Islet precursor cell (in vitro differentiated cells): ENCODE measurements around the gene OGA.
"Not testable (repeated sequence)": the region's sequence is repeated elsewhere in the genome, so short reads cannot be mapped to it uniquely, and the experiment has no call there.

ENCODE experiments used
- DNase-seq: peaks from one replicate; pipeline ENCODE4 v3.0.0-alpha.2; 2018

Gene OGA

DNA sequence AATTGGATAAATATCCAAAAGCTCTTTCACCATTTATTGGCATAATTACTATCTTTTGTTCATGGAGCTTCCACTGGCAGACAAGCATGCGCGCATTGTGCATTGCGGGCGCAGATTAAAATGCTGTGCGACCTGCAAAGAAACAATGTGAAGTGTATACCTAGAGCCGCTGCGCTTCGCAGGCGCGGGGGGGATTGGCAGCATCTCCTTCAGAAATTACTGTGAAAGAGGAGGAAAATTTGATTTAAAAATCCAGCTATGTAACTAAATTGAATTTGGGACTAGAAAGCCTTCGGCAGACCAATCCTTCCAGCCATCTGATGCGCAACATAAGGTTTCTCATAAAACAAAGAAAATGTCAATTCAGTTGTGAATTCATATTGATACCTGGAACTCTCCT lies 24.7 kb downstream of the OGA start:
- DNase-seq = no peak

DNA sequence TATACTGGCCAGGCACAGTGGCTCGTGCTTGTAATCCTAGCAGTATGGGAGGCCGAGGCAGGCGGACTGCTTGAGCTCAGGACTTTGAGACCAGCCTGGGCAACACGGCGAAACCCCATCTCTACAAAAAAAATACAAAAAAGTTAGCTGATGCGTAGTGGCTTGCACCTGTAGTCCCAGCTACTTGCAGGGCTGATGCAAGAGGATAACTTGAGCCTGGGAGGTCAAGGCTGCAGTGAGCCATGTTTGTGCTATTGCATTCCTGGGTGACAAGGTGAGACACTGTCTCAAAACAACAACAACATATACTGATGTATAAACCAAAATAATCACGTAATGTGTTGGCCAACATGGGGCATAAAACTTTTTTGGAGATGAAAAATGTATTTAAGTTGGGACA lies 28.6 kb downstream of the OGA start:
- DNase-seq = no peak

DNA sequence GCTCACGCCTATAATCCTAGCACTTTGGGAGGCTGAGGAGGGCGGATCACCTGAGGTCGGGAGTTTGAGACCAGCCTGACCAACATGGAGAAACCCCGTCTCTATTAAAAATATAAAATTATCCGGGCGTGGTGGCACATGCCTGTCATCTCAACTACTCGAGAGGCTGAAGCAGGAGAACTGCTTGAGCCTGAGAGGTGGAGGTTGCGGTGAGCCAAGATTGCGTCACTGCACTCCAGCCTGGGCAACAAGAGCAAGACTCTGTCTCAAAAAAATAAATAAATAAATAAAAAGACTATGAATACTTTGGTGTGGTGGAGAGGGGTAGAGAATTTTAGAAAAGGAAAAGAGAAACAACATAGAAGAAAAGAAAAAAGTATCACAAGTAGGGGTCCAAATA lies 29.0 kb downstream of the OGA start:
- not testable (repeated sequence) for DNase-seq

DNA sequence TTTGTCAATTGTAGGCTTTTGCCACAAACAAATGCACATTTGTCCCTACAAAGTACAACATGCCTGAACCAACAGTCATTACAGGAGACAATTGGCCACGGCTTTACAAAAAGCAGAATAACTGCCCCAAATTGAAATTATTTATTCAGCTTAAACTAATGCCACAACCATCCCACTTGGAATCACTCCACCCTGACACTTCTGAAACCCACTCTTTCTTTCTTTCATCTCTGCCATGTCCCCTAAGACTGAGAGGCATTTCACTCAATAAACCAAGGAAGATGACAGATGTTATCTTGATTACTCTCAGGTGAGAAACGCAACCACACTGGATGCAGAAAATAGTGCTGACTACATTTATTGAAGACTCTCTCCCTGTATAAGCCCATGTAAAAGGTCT lies 32.4 kb downstream of the OGA start:
- no peak for DNase-seq

DNA sequence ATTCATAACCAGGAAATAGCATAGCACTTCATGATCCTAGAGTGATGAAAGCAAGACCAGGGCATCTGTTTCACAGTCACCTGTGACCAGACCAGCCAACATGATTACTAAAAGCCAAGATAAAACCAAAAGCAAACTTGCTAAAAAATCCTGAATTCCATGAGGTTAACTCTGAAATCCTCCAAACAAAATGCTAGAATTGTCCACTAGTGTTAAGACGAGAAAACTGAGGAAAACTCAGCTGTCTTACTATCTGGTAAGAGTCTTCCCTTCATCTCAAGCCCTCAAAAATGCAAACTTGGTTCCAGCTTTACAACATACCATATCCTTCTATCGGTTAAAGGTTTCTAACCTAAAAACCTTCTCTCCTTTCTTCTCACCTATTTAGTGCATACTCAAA lies 33.7 kb downstream of the OGA start:
- no peak for DNase-seq

DNA sequence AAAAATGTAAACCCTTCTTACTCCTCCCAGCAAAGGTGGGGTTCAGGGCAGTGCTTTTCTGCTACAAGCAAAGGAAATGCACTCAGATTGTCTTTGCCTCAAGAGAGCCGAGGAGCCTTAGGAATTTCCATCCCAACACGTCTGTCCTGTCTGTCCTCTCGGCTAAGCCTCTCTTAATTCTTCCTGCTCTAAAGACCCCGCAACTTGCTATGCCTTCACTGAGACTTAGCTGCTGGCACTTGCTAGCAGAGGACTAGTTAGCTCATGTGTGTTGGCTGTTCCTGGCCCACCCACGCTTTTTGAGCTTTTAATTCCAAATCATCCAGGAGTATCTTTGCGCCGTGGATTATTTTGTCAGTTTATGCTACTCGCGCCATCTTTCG lies 34.5 kb downstream of the OGA start:
- DNase-seq = no peak

DNA sequence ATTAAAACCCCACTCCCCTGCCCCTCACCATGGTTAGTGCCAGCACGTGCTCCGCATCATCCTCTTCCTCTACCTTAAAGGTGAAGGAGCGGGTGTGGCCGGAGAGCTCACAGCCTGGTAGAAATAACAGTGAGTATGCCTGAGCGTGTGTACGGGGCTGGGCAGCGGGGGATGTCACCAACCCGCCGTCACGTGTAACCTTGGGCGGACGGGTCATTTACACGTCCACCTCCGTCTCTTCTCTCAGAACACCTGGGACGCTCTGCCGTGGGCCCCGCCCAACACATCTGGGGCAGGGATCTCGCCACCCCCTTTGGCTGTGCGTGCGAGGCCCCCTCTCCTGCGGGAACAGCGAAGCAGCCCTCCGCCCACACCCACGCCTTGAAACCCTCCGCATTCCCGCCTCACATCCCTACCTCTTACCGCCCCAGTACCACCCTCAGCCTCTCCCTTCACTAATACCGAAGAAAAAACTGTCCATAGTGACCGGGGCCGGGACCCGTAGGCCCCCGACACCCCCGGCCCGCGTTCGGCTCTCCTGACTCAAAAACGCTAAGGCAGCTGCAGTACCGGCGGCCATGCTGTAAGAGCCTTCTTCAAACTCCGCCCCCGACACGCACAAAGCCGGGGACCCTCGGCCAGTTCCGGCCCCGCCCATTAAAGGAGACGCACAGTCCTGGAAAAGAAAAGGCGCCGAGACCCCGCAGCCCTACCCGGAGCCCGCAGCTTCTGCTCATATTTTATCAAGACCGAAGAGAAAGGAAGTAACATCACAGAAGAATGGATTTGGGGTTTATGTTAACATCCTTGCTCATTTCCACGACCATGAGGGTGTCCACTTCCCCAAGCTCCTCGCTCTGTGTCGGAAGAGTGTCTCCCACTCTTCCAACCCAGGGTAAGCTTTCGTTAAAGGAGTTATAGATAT lies 35.2 kb downstream of the OGA start, which contains the start of gene NPM3:
Gene NPM3 (minus strand): TSS at position 636 of the 925 bp plus-strand sequence. CDS start 56 bp downstream, at position 580.
- peak; percentile 94 for DNase-seq

DNA sequence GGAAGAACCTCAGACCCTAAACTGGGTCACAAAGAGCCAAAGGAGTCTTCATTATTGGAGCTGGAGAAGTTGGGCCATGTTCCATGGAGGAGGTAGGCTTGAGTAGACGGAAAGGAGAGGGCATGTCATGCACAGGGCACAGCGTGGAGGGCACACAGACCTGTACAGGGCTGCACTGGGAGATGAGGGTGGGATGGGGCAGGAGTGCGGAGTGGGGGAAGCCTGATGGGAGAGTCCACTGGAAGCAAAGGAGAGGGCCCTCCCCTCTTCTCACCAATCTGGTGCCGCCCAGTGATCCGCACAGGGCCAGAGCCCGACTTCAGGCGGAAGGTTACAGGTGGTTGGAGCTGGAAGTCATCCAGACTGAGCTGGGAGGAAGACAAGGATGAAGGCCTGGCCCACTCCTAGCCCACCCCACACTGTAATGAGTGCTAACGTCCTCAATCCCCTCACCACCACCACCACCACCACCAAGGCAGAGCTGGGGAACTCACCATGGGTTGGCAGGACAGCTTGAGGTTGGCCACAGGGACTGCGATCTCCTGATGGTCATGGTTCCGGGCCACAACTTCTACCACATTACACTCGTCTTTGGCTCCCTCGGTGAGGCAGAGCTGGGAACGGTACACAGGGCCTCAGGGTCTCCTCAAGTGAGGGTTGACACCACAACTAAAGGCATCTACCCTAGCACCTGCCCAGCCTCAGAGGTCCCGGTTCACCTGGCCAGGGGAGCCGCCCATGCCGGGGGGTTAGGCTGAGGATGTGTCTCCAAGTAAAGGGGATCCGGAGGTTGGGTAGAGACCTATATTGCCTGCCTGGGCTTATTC lies 36.0 kb downstream of the OGA start:
- DNase-seq = peak; percentile 49

DNA sequence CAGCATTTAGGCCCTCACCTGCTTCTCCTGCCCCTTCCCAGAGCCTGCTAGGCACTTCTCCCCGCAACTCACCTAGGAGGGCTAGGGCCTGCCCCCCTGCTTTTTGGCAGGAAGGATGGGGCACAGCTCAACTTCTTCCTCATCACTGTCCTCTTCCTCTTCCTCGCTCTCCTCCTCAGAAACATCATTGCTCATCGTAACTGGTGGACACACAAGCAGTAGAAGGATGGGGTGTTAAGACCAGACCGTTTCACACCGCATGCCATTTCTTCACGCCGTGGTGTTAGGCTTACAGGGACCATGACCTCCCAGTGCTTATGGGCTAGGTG lies 36.6 kb downstream of the OGA start:
- DNase-seq = no peak

DNA sequence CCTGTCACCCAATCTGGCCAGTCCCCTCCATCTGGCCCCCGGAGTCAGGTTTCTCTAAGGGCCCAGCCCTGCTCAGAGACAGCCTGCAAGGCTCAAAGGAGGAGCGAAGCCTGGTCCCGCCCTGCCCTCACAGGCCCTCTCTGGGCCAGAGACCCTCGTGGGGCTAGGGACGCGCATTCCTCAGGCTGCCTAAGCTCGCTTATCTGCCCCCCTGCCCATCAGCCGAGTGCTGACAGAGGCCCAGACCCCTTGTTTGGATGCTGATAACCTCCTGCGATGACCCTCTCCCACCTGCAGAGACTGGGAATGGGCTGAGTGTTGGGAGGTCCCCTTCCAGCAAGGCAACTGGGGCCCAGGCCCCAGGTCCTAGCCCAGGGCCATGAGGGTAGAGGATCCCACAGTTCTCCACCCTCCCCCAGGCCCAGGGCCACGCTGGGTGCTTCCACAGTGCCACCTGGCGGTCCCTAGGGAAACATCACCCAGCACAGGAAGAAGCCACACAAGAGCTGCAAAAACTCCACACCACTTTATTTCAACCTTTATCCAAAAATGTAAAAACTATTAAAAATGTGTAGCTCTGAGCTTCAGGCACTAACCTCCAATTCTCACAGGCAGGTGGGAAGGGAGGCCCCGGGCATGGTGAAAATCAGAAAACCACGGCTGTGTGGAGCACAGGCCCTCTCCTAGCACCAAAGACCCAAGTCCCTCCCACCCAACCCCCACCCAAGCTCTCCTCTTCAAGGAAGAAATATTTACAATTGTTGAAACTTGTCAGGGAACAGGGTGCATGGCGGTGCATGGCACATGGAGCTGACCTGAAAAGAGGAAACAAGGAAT lies 37.2 kb downstream of the OGA start:
- peak; percentile 83 for DNase-seq

DNA sequence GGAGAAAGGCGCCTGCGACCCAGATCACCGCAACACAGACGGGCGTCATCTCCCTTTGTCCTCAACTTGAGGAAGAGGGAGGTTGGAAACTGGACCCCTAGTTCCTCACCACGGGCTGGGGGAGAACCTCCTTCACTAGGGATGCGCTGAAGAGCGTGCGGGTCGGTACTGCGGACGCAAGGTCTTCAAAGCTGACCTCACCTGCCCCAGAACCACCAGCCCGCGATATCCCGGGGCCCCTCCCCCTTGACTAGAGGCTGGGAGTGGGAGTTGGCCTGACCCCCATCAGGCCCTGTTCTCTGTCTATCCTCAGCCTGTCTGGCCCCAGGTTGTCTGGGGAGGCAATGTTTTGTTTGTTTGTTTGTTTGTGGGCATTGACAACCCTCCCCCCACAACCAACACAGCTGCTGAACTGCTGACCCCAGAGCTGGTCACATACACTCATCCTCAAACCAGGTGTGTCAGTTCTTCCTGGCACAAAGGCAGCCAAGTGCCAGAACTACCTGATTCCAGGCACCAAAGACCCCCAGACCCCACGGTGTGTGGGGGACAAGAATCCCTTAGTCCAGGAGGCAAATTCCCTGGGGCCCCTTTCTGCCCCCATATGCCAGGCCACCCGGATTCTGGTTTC lies 37.9 kb downstream of the OGA start:
- no peak for DNase-seq

DNA sequence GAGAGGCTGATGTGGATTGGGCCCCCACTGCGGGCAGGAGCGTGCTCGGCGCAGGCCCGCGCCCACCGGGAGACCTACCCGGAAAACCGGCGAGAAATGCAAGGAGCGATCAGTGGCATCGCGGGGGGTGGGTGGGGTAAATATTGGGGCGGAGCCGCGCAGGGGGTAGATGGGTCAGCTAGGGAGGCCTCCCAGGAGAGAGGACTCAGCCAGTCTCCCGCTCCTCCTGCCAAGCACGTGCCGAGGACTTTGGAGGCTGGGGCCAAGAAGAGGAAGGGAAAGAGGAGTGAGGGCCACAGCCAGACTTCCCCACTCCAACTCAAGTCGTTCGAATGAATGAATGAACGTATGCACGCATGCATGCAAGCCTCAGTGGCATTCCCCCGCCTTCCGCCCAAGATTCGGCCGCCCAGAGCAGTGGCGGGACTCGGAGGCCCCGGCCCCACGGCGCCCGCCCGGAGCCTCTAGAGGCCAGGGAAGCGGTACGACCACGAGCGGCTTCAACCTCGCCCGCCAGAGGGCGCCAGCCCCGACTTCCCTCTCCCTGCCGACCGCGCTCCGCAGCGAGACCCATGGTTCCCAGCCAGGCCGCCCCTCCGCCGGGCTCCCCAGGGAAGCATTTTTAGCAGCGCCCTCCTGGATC lies 38.6 kb downstream of the OGA start:
- DNase-seq = peak; percentile 90

DNA sequence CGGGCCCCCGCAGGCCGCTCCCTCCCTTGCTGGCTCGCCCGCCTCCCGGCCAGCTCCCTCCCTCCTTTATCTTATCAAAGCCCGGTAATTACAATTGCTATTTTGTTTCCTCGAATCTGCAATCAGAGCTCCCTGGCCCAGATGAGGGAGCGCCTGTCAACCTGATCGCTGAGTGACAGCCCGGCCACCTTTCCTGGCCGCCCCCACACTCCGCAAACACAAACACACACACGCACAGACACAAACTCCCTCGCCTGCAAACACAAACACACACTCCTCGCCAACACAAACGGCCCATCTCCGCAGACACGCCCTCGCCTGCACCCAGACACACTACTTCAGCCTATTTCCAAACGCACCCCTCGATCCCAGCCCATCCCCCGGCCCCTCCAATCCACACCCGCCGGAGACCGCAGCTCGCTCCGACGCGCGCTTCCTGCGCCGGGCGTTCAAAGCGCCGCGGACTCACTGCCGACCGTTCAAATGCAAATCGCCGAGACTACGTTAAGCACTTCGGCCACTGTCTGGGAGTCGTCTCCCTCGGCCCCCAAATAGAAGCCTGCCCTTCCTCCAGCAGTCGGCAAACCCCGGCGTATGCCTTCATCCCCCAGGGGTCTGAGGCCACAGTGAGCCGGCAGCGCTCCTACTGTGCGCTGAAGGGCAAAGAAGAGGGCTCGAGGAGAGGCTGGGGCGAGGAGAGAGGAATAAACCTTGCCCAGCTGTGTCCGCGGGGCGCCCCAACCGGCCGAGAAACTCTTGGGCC lies 39.3 kb downstream of the OGA start:
- peak; percentile 71 for DNase-seq

DNA sequence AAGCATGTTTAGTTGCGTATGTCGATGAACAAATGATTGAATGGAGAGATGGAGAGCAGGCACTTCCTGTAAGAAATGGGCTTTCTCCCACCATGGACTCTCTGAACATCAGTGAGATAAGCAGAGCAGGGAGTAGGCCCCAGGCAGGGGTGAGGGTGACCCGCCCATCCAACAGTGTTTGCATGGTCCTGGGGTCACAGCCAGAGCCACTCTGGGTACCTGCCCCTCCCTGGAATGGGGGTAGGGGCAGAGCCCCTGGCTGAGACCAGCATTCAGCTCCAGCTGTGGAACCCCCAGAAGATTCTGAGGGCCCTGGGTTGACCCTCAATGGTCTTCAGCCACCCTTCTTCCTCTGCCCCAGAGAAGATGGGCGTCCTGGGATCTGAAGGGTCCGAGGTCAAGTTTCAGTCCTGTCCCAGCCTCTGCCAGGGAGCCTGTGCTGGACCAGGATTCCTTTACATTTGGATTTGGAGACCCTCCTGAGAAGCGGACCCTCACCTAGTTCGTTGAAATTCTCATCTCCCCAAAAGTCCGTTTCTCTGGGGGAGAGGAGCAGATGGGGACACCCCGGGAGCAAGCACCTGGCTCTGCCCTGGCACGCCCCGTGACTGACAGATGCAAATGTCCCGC lies 40.0 kb downstream of the OGA start:
- DNase-seq = no peak

DNA sequence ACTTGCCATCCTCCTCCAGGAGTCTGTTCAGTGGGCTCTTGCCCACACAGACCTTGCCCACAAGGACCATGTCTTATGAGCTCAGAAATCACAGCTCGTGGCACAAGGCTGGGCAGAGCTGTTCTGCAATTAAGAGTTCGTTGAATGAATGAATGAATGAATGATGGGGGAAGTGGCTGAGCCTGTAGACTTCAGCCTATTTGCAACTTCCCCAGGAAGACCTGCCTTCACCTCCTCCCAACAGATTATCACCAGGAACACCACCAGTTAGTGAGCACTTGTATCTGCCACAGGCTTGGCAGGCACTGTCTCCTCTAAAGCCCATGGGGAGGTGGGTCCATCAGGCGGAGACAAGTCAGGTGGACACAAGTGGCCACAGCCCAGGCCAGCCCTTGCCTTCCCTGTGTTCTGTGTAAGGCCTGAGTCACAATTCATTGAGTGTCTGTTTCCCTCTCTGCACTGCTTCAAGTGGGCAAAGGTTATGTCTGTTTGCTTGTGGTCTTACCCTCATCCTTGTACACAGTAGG lies 40.6 kb downstream of the OGA start:
- no peak for DNase-seq

DNA sequence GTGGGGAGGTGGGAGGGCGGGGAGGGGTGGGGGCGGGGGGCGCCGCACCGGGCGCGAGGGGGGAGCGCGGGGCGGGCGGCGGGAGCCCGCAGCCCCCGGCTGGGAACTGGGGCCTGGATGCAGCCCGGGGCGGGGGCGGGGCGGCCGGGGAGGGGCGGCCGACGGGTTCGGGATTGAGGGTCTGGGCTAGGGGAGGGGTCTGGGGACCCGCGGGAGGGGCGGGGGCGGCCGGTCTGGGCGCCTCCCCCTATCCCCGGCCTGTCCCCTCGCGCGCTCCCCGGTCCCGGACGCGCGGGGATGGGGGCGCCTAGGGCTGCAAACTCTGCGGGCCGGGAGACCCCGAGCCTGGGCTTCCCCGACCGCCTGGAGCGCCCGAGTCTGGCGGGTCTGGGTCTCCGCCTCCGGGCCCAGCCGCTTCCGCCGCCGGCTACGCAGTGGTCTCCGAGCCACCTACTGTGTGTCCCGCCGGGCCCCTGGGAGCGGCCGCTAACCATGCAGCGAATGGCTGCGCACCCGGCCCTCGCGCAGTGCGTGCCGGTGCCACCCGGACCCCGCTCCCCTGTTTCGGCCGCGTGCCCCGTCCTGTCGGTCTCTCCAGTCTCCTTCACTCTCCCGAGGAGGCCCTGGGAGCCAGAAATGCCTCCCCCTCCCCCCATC lies 42.0 kb downstream of the OGA start:
- DNase-seq = no peak

DNA sequence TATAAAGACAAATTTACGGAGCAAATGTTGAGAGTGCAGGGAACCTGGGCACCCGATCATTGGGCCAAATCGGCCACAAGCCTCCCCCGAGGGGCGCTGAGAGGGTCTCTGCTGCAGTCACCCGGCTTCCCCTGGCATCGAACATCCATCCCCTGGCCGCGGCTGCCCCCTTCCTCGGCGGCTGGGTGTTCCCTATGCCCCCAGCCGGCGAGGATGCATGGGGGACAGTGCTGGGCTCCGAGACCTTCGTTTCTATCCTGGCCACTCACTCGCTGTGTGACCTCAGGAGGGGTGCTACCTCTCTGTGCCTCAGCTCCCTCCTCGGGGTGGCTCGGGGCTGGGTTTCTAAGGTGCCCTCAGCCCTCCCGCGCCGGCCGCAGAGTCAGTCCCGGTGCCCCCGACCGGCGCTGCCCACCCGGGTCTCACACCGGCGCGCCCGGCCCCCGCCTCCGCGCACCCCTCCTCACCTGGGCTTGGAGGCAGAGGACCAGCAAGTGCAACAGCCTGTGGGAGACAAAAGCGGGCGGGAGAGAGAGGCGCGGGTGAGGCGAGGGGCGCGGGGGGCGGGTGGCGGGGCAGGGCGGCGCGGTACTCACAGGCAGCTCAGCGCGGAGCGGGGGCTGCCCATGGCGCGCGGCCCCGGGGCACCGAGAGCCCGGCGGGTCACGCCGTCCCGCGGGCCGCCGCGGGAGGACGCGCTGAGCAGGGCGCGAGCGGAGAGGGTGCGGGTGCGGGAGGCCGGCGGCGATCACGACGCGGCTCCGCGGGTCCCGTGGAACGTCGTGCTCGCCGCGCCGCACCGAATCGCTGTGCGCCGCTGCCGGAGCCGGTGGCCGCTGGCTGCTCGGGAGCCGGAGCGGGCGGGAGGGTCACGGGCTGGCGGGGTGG lies 42.7 kb downstream of the OGA start, which contains the start of gene FGF8:
Gene FGF8 (minus strand): TSS at position 842 of the 888 bp plus-strand sequence. CDS start 214 bp downstream, at position 628.
- DNase-seq = no peak

DNA sequence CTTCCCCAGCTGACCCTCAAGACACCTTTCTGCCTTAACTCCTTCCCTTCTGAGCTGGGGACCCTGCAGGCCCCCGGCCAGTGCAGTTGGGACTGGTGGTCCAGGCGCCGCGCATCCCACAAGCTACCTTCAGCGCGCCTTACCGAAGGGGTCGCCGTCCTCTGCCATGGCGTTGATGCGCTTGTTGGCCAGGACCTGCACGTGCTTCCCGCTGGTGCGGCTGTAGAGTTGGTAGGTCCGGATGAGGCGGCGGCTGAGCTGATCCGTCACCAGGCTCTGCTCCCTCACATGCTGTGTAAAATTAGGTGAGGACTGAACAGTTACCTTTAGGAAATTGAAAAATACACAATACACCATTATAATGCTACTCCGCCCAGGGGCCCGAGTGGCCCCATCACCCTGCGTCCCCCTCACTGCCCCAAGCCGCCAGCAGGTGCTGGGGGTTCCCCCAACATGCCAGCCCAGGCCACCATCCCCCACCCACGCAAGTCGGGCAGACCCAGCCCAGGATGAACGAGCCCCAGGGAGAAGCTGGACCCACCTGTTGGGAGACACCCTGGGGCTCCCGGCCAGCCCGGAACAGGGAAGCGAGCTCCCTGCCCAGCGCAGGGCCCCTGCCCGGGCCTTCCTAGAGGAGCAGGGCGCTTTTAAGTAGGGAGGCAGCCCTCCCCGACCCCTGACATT lies 43.5 kb downstream of the OGA start:
- no peak for DNase-seq
